ENCODE data around the gene VAPA. TPM values are rescaled to one million over a fixed set of nuclear protein-coding genes. Genes with fewer than 3 reads are reported as not detected.

The VAPA gene
- polyA plus RNA-seq, 1 of the 3 experiments (the other 2 are of a cell fraction) = 109 TPM

- DNase-seq = no peak
- Histone ChIP-seq H3F3A (replicated peaks; ENCODE audit: insufficient read depth) (no peaks in the 10 kb centered on the region), H3K4me1 (ENCODE audit: control insufficient read depth in 1 of 2, insufficient read depth in 2 of 2, low read depth in 1 of 2, low read length in 1 of 2) (no peaks in the 10 kb centered on the region), H3K27me3 (ENCODE audit: insufficient read depth) (no peaks in the 10 kb centered on the region), H3K36me3 (replicated peaks in 1 of 2; ENCODE audit: control insufficient read depth in 1 of 2, insufficient read depth in 2 of 2, low read length in 1 of 2) (no peaks in the 10 kb centered on the region), H3K9me3 (no peaks in the 10 kb centered on the region), H3K4me3 (ENCODE audit: low read depth in 2 of 2, low read length in 1 of 2) (no peak overlapping the region), H2AFZ (ENCODE audit: low read depth) (no peak overlapping the region), H3K9me2 (no peaks in the 10 kb centered on the region), H3K4me2 (no peak overlapping the region), H3K79me2 (ENCODE audit: insufficient read depth) (no peaks in the 10 kb centered on the region), H3K9ac (no peak overlapping the region), H3K27ac (ENCODE audit: low read depth in 2 of 2, low read length in 1 of 2) (no peak overlapping the region), H4K20me1 (ENCODE audit: insufficient read depth) (no peaks in the 10 kb centered on the region)
- TF ChIP-seq ELF1 (IDR thresholded peaks at IDR 0.05) (no peak), MAX (IDR thresholded peaks at IDR 0.05; ENCODE audit: low read depth) (no peak)
- ChIA-PET POLR2A (no interaction called here), CTCF (interaction anchor here (1.1 kb wide), 1 partner anchor 14 kb away, joined by 3 read pairs; no protein-coding TSS in a partner anchor)
- WGBS (ENCODE audit: low lambda C conversion rate) = 88% methylated on average over 12 of the region's 12 CpGs
Measured at GRCh38 chr18:9884532-9885140, 29.2 kb upstream of the VAPA start.

GRCh38 chr18:9885170-9886004 is 28.4 kb upstream of the VAPA start, which contains the start of gene TXNDC2:
TXNDC2 (plus strand) TSS chr18:9885973; CDS start chr18:9886681, 708 bp downstream.
- Histone ChIP-seq H3K36me3 (replicated peaks in 1 of 2; ENCODE audit: control insufficient read depth in 1 of 2, insufficient read depth in 2 of 2, low read length in 1 of 2) (no peaks in the 10 kb centered on the region), H3K4me1 (ENCODE audit: control insufficient read depth in 1 of 2, insufficient read depth in 2 of 2, low read depth in 1 of 2, low read length in 1 of 2) (no peaks in the 10 kb centered on the region), H3F3A (replicated peaks; ENCODE audit: insufficient read depth) (no peaks in the 10 kb centered on the region), H3K4me3 (ENCODE audit: low read depth in 2 of 2, low read length in 1 of 2) (no peak within 1 kb of the TSS), H2AFZ (ENCODE audit: low read depth) (no peak within 1 kb of the TSS), H3K9me3 (no peaks in the 10 kb centered on the region), H4K20me1 (ENCODE audit: insufficient read depth) (no peaks in the 10 kb centered on the region), H3K79me2 (ENCODE audit: insufficient read depth) (no peaks in the 10 kb centered on the region), H3K4me2 (no peak within 1 kb of the TSS), H3K9ac (no peak within 1 kb of the TSS), H3K27me3 (ENCODE audit: insufficient read depth) (no peaks in the 10 kb centered on the region), H3K27ac (ENCODE audit: low read depth in 2 of 2, low read length in 1 of 2) (no peak within 1 kb of the TSS), H3K9me2 (no peaks in the 10 kb centered on the region)
- TF ChIP-seq NRF1 (IDR thresholded peaks at IDR 0.05; ENCODE audit: low read depth, low read length) (no peak), PBX3 (IDR thresholded peaks at IDR 0.05) (no peak), TCF12 (IDR thresholded peaks at IDR 0.05) (no peak), FOXJ3 (CRISPR knock-in tag; IDR thresholded peaks at IDR 0.05) (no peak), TAF1 (IDR thresholded peaks at IDR 0.05; ENCODE audit: borderline replicate concordance, low read depth, low read length) (no peak)
- no peak for DNase-seq
- POLR2A ChIA-PET = no interaction called here
- WGBS (ENCODE audit: low lambda C conversion rate) = 83% methylated on average over 8 of the region's 8 CpGs
- CTCF ChIA-PET = interaction anchor here (1.1 kb wide), 1 partner anchor 15 kb away, joined by 3 read pairs; no protein-coding TSS in a partner anchor

GRCh38 chr18:9886005-9886348 is 27.8 kb upstream of the VAPA start:
- Histone ChIP-seq H3K9me3 (no peaks in the 10 kb centered on the region), H3K27me3 (ENCODE audit: insufficient read depth) (no peaks in the 10 kb centered on the region), H3K4me3 (ENCODE audit: low read depth in 2 of 2, low read length in 1 of 2) (no peak overlapping the region), H3K36me3 (replicated peaks in 1 of 2; ENCODE audit: control insufficient read depth in 1 of 2, insufficient read depth in 2 of 2, low read length in 1 of 2) (no peaks in the 10 kb centered on the region), H3K79me2 (ENCODE audit: insufficient read depth) (no peaks in the 10 kb centered on the region), H3F3A (replicated peaks; ENCODE audit: insufficient read depth) (no peaks in the 10 kb centered on the region), H4K20me1 (ENCODE audit: insufficient read depth) (no peaks in the 10 kb centered on the region), H3K9ac (no peak overlapping the region), H3K9me2 (no peaks in the 10 kb centered on the region), H3K27ac (ENCODE audit: low read depth in 2 of 2, low read length in 1 of 2) (no peak overlapping the region), H3K4me2 (no peak overlapping the region), H2AFZ (ENCODE audit: low read depth) (no peak overlapping the region), H3K4me1 (ENCODE audit: control insufficient read depth in 1 of 2, insufficient read depth in 2 of 2, low read depth in 1 of 2, low read length in 1 of 2) (no peaks in the 10 kb centered on the region)
- ChIA-PET POLR2A (no interaction called here), CTCF (interaction anchor here (1.1 kb wide), 1 partner anchor 16 kb away, joined by 3 read pairs; no protein-coding TSS in a partner anchor)
- no peak for DNase-seq
- 97% methylated on average over 3 of the region's 3 CpGs for WGBS (ENCODE audit: low lambda C conversion rate)
- TF ChIP-seq GABPA (IDR thresholded peaks at IDR 0.05; ENCODE audit: low read depth) = no peak
- no peak for TF ChIP-seq CHD2 (IDR thresholded peaks at IDR 0.05; ENCODE audit: low read length, partially characterized antibody)
- TF ChIP-seq USF2 (IDR thresholded peaks at IDR 0.05; ENCODE audit: borderline replicate concordance, low read depth, low read length) = no peak
- TF ChIP-seq USF1 (IDR thresholded peaks at IDR 0.05; ENCODE audit: borderline replicate concordance, low read depth) = no peak
- no peak for TF ChIP-seq RAD21 (IDR thresholded peaks at IDR 0.05; ENCODE audit: low read length)
- TF ChIP-seq FOXJ3 (CRISPR knock-in tag; IDR thresholded peaks at IDR 0.05) = no peak
- no peak for TF ChIP-seq PBX3 (IDR thresholded peaks at IDR 0.05)
- no peak for TF ChIP-seq NRF1 (IDR thresholded peaks at IDR 0.05; ENCODE audit: low read depth, low read length)
- TF ChIP-seq TEAD4 (IDR thresholded peaks at IDR 0.05; ENCODE audit: borderline replicate concordance, insufficient read depth) = no peak
- TF ChIP-seq GATA2 (CRISPR knock-in tag; IDR thresholded peaks at IDR 0.05) = no peak
- no peak for TF ChIP-seq ELF1 (IDR thresholded peaks at IDR 0.05)
- TF ChIP-seq RFX5 (IDR thresholded peaks at IDR 0.05; ENCODE audit: low read length) = no peak
- no peak for TF ChIP-seq YY1 (IDR thresholded peaks at IDR 0.05; ENCODE audit: low read depth)

Measured in SK-N-SH (cell line).